Parathyroid adenoma (tissue), 2 donors: ENCODE measurements around the gene SPRR2A.

Experiments used
- H2AFZ ChIP-seq: fragments of 300-600 bp; sonication (generic); one replicate; pipeline ENCODE4 v1.7.0; 2017; ENCODE audit warnings: antibody characterized with exemption, mild to moderate bottlenecking
- H3K27ac ChIP-seq: fragments of 300-600 bp; sonication (generic); one replicate; pipeline ENCODE4 v1.7.0; 2017
- H3K27me3 ChIP-seq: fragments of 300-600 bp; sonication (generic); one replicate; pipeline ENCODE4 v1.7.0; 2017; ENCODE audit warnings: low read length; ENCODE audit not compliant: control insufficient read depth, insufficient read depth
- H3K36me3 ChIP-seq: fragments of 300-600 bp; sonication (generic); one replicate; pipeline ENCODE4 v1.7.0; 2017; ENCODE audit warnings: low read length; ENCODE audit not compliant: control insufficient read depth, insufficient read depth
- H3K4me1 ChIP-seq: fragments of 300-600 bp; sonication (generic); one replicate; pipeline ENCODE4 v1.7.0; 2017; ENCODE audit warnings: control low read depth
- H3K4me2 ChIP-seq: fragments of 300-600 bp; sonication (generic); one replicate; pipeline ENCODE4 v1.7.0; 2017; ENCODE audit warnings: low read length
- H3K4me3 ChIP-seq: fragments of 300-600 bp; sonication (generic); one replicate; pipeline ENCODE4 v1.7.0; 2017; ENCODE audit warnings: low read depth, low read length
- H3K79me2 ChIP-seq: fragments of 300-600 bp; sonication (generic); one replicate; pipeline ENCODE4 v1.7.0; 2017; ENCODE audit warnings: control low read depth
- H3K9ac ChIP-seq: fragments of 300-600 bp; sonication (generic); one replicate; pipeline ENCODE4 v1.7.0; 2017; ENCODE audit warnings: mild to moderate bottlenecking
- H3K9me3 ChIP-seq: fragments of 300-600 bp; sonication (generic); one replicate; pipeline ENCODE4 v1.7.0; 2017; ENCODE audit warnings: low read length; ENCODE audit not compliant: control insufficient read depth
- TF ChIP-seq, protein P1 (sequence below): fragments of 300-600 bp; sonication (generic); IDR thresholded peaks from one replicate; pipeline ENCODE4 v1.7.0; 2017; ENCODE audit warnings: antibody characterized with exemption, mild to moderate bottlenecking
- donor health status: primary hyperparathyroidism.

Gene SPRR2A

DNA sequence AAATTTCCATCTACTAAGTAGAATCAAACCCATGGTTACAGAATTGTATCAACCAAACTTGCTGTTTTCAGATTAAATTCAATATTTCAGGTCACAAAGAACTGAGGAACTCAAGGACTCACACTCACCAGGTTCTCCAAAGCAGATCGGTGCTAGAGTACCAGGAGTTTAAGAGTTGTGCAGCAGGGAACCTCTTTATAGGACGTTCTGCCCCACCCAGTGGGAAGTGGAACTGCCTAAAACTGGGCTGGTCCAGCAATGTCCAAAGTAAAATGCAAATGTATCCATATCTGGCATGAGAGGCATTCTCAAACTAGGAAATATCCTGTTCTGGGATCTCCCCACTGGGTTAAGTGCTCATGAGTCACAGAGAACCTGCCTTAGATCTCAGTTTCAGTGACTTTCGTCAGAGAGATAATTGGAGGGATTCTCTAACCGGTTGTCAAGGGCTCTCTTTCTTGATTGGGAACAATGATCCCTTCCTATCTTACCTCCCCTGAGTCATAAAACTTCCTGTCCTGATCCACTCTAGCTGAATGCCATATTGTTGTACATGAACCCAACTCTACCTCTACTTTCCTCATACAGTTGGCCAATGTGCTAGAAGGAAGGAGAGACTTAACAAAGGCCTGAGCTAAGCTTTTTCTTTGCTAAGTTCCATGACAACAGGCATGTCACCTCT is 16.2 kb downstream of the SPRR2A start, which contains the start of gene SPRR2D:
TSS of gene SPRR2D (minus strand) at position 171 of the 682 bp plus-strand sequence. CDS start 774 bp downstream, outside the sequence.
- Histone ChIP-seq H3K9ac (no peak within 1 kb of the TSS), H3K27me3 (no peaks in the 10 kb centered on the region), H2AFZ (no peak within 1 kb of the TSS), H3K4me3 (no peak within 1 kb of the TSS), H3K4me2 (no peak within 1 kb of the TSS), H3K79me2 (no peaks in the 10 kb centered on the region), H3K4me1 (no peaks in the 10 kb centered on the region), H3K9me3 (no peaks in the 10 kb centered on the region), H3K36me3 (no peaks in the 10 kb centered on the region), H3K27ac (no peak within 1 kb of the TSS)
- TF ChIP-seq, protein P1, sequence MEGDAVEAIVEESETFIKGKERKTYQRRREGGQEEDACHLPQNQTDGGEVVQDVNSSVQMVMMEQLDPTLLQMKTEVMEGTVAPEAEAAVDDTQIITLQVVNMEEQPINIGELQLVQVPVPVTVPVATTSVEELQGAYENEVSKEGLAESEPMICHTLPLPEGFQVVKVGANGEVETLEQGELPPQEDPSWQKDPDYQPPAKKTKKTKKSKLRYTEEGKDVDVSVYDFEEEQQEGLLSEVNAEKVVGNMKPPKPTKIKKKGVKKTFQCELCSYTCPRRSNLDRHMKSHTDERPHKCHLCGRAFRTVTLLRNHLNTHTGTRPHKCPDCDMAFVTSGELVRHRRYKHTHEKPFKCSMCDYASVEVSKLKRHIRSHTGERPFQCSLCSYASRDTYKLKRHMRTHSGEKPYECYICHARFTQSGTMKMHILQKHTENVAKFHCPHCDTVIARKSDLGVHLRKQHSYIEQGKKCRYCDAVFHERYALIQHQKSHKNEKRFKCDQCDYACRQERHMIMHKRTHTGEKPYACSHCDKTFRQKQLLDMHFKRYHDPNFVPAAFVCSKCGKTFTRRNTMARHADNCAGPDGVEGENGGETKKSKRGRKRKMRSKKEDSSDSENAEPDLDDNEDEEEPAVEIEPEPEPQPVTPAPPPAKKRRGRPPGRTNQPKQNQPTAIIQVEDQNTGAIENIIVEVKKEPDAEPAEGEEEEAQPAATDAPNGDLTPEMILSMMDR: no peak

DNA sequence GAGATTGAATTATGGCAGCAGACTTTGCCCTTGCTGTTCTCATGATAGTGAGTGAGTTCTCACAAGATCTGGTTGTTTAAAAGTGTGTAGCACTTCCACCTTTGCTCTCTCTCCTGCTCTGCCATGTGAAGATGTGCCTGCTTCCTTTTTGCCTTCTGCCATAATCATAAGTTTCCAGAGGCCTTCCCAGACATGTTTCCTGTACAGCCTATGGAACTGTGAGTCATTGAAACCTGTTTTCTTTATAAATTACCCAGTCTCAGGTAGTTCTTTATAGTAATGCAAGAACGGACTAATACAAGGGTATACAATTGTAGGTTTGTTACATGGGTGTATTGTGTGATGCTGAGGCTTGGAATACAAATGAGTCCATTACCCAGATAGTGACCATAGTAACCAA is 22.1 kb downstream of the SPRR2A start:
- Histone ChIP-seq H3K9me3 (no peaks in the 10 kb centered on the region), H2AFZ (no peak overlapping the region), H3K27ac (no peak overlapping the region), H3K27me3 (no peaks in the 10 kb centered on the region), H3K4me2 (no peak overlapping the region), H3K4me3 (no peak overlapping the region), H3K9ac (no peak overlapping the region), H3K79me2 (no peaks in the 10 kb centered on the region), H3K4me1 (no peaks in the 10 kb centered on the region), H3K36me3 (no peaks in the 10 kb centered on the region)
- TF ChIP-seq, protein P1: no peak

DNA sequence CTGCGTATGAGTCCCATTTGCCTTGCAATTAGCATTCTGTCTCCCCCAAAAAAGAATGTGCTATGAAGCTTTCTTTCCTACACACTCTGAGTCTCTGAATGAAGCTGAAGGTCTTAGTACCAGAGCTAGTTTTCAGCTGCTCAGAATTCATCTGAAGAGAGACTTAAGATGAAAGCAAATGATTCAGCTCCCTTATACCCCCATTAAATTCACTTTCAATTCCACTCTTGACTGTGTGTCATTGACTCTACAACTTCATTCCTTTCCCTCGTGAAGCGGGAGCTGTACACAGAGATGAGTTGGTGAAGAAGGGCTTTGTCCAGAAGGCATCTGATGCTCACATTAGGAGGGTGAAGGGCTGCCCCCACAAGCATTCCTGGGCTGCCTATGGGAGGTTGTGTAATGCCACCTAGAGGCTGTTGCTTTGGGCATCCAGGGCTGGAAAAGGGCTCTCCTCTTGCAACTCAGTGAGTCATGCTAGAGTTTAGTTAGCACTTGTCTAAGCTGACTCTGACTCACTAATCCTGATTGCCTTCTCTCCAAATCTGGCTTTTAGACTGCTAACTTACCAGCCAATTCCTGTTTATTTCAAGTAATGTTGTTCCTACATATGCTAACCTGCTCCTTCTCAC is 24.5 kb downstream of the SPRR2A start:
- no peaks in the 10 kb centered on the region for H3K9me3 ChIP-seq
- TF ChIP-seq, protein P1: no peak
- no peak overlapping the region for H3K27ac ChIP-seq

DNA sequence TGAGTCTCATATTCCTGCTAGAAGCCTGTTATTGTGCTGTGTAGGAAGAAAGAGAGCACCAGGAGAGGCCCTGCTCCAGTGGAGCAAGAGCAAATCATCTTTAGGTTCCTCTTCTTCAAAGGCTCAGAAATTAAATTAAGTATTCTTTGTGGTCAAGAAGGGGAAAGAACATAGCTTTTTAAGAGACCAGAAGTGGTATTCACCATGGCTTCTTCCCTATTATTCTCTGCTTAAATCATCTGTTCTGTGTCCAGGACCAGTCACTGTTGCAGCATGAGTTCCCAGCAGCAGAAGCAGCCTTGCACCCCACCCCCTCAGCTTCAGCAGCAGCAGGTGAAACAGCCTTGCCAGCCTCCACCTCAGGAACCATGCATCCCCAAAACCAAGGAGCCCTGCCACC is 25.2 kb downstream of the SPRR2A start:
- Histone ChIP-seq H3K9me3 (no peaks in the 10 kb centered on the region), H3K4me1 (no peaks in the 10 kb centered on the region), H3K9ac (no peak overlapping the region), H2AFZ (no peak overlapping the region), H3K4me3 (no peak overlapping the region), H3K4me2 (no peak overlapping the region), H3K27ac (no peak overlapping the region), H3K79me2 (no peaks in the 10 kb centered on the region), H3K36me3 (no peaks in the 10 kb centered on the region), H3K27me3 (no peaks in the 10 kb centered on the region)
- TF ChIP-seq, protein P1: no peak

More for the DNA sequence above, 24.5 kb downstream of the SPRR2A start:
- Histone ChIP-seq H2AFZ (no peak overlapping the region), H3K4me3 (no peak overlapping the region), H3K79me2 (no peaks in the 10 kb centered on the region), H3K9ac (no peak overlapping the region), H3K4me1 (no peaks in the 10 kb centered on the region), H3K36me3 (no peaks in the 10 kb centered on the region), H3K27me3 (no peaks in the 10 kb centered on the region), H3K4me2 (no peak overlapping the region)
